Ammon's horn (tissue), 1 donor: Measurements from ENCODE around the gene SERPINB5.
"Not testable (repeated sequence)": the region's sequence is repeated elsewhere in the genome, so short reads cannot be mapped to it uniquely, and the experiment has no call there.

Experiments used
- DNase-seq: peaks from one replicate; pipeline ENCODE4 v3.0.0-alpha.2; 2016; ENCODE audit warnings: low spot score

SERPINB5 gene, protein sequence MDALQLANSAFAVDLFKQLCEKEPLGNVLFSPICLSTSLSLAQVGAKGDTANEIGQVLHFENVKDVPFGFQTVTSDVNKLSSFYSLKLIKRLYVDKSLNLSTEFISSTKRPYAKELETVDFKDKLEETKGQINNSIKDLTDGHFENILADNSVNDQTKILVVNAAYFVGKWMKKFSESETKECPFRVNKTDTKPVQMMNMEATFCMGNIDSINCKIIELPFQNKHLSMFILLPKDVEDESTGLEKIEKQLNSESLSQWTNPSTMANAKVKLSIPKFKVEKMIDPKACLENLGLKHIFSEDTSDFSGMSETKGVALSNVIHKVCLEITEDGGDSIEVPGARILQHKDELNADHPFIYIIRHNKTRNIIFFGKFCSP

DNA sequence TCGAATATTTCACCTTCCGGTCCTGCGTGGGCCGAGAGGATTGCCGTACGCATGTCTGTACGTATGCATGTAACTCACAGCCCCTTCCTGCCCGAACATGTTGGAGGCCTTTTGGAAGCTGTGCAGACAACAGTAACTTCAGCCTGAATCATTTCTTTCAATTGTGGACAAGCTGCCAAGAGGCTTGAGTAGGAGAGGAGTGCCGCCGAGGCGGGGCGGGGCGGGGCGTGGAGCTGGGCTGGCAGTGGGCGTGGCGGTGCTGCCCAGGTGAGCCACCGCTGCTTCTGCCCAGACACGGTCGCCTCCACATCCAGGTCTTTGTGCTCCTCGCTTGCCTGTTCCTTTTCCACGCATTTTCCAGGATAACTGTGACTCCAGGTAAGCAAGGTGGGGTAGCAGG is at the start of gene SERPINB5:
SERPINB5 (plus strand) TSS at position 291 of the 400 bp plus-strand sequence. CDS start 7,471 bp downstream, outside the sequence.
- DNase-seq, result no peak

DNA sequence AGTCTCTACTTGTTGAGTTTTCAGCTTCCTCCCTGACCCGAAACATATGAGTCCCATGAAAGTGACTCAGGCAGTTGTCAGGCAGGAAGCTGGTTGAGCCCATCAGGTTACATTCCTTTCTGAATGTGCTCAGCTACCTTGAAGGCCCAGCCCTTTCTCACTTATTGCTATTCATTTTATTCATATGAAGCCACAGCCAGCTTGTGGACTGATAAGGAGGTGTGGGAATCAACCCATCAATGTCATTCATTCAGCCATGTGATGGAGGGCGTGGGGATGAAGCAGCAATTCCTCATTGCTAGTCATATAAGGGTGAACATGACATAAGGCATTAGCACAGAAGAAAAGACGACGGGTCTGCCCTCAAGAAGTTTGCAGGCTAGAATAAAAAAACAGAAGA is 49.2 kb upstream of the SERPINB5 start:
- no peak for DNase-seq

DNA sequence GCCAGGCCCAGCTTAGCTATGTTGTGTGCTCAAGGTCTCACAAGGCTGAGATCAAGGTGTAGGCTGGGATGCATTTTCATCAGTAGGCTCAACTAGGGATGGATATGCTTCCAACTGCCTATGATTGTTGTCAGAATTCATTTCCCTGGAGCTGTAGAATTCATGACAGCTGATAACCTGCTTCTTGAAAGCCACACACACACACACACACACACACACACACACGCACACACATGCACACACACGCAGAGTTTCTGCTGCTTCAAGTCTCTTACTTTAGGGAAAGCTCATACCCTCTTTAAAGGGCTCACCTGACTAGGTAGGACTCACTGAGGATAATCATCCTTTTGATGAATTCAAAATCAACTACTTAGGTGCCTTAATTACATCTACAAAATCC is 46.2 kb upstream of the SERPINB5 start:
- DNase-seq, result no peak

DNA sequence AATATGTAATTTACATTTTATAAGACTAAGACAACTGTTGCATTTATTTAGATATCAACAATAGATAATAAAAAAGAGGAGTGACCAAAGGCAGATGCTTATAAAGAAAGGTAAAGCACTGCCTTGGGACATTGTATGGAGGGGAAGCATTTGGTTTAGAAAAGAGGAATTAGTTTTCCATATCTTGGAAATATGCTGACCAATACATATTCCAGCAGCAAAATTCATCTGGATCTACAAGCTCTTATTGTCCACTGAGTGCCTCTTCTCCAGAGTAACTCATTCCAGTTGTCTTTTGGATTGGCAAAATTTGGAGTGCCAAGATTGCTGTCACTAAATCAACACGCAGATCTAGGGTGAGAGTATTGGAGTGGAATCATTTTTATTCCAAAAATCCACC is 45.6 kb upstream of the SERPINB5 start:
- DNase-seq, result no peak

DNA sequence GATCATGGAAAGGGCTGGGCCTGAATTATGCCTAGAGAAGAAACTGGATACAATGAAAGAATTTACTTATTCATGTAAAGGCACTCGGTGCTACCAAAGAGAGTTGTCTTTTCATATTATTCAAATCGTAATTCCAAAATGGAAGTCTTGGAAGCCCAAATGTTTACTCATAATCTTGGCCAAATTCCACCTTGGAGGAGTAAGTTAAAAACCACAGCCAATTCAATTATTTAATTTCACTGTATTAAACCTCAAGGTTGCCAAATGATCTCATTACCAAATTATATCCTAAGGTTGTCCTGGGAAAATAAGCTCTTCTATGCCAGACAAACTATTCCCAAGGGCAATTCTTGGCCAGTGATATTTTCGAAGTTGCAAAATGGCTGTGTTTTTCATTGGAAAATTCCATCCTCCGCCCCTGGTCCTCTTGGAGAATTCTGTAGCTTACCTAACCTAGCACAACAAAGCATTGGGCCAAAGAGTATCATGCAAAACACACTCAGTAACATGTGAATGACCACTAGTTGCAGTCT is 43.4 kb upstream of the SERPINB5 start:
- DNase-seq, result no peak

DNA sequence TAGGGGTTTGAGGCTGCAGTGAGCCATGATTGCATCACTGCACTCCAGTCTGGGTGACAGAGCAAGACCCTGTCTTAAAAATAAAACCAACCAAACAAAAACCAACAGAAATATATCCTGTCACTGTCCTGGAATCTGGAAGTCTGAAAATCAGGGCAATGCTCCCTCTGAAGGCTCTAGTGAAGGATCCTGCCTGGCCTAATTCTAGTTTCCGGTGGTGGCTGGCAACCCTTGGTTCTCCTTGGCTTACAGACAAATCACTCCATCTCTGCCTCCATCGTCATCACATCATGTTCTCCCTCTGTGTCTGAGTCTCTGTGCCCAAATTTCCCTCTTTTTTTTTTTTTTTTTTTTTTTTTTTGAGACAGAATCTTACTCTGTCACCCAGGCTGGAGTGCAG is 38.6 kb upstream of the SERPINB5 start:
- DNase-seq, result no peak

DNA sequence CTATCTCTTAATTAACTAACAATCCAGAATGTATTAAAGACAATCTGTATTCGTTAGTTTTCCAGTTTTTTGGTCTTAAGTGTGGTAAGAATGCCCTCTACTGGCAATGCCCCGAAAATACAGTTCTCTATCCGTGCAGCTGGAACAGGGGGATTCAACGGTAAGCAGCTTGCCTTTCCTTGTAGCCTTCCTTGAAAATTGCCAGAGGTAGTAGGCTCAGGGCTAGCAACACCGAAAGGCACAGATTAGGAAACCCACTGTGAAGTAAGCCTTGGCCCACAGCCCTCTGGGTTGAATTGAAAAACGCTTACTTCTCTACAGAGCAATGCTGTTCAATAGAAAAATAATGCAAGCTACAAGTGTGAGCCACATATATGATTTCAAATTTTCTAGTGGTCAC is 37.4 kb upstream of the SERPINB5 start:
- peak; percentile 81 for DNase-seq

DNA sequence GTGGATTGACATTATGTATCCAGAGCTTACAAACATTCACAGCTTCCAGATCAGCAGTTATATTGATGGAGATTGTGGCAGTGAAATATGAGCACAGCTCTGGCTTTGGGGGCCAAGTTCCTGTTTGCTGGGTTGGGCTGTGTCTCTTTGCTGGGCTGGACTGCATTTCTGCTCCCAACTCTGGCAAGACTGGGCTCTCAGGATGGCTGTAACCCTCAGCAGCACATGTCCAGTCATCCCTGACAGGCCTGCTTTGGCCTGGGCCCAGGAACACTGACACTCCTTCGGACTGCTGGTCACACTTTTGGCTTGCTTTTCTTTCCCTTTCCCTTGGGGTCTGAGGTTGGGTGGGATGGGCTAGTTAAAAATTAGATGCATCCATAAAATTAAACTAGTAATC is 36.5 kb upstream of the SERPINB5 start:
- no peak for DNase-seq

DNA sequence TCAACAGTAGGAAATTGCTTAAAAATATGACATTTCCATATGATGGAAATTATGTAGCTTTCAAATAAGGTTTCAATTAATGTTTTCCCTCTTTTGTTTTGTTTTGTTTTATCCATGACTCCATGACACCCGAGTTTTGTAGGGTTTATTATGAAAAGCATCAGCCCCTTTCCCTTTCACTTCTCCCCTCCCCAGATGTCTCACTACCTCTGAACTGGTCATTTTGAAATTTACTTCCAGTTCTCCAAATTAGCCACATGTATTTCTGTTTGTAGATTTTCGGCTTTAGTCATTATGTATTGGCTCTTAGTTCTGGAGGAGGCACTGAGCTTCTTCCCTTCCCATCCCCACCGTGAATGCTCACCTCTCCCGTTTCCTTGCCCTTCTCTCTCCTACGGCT is 35.9 kb upstream of the SERPINB5 start:
- DNase-seq, result no peak

DNA sequence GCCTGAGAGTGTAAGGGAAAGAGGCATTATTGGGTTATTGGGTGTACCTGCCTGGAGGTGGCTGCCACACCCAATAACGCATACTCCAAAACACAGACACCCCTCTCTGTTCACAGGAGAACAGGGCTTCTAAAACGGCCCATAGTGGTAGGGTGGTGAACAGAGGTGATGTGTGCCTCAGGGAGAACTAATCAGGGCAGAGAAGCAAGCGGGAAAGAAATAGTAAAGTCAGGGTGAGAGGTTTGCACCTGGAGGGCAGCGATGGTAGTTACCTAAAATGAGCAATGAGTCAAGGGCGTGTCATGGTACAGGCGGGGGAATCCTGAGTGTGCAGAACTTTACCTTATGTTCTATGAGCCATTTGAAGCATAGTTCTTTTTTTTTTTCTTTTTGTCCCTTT is 32.9 kb upstream of the SERPINB5 start:
- DNase-seq, result no peak

DNA sequence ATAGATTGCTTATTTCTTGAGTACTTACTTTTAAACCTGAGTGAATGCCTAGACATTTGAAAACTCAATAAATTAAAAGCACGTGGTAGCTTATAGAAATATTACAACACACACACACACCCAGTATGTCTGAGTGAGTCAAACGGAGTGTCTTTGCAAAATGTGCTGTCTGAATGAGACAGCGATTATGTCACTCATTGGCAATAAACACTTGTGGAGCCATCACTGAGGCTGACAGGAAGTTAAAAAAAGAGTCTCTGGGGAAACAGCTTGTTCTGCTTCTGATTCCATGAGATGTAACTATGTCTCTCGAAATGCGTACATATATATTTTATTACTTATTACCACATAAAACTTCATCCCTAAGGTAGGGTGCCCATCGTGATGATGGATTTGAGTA is 32.2 kb upstream of the SERPINB5 start:
- peak; percentile 8 for DNase-seq

DNA sequence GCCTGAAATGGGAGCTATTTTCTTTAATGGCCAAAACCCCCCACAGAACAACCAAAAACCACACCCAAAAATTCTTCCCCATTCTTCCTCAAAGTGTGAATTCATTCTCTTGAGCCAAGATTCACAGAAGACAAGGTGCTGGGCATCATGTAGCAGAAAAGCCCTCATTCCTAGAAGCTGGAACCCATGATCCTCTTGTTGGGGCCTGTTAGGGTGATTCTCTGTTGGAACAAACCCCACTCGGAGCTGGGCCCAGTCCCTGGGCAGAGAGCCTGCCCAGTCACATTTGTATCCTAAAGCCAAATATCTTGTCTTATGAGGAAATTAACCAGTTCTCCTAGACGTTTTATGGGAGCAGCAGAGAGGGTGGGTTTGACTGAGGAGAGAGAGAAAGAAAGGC is 31.7 kb upstream of the SERPINB5 start:
- DNase-seq, result no peak

DNA sequence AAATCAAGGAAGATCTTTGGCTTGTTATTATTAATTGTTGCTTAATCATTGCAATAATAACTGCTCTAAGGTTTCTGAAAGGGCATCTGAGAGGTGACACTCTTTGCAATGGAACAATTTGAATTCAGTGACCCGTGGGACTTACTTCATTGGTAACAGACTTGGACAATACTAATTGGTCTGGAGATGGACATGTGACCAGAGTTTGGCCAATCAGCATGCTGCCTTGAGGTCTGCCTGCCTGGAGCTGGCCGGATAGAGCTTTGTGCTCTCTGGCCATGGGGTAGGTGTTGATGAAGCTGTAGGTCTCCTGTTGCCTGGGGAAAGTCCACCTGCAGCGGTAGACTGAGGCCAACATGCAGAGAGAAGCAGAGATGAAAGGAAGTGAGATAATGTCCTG is 30.5 kb upstream of the SERPINB5 start:
- no peak for DNase-seq

DNA sequence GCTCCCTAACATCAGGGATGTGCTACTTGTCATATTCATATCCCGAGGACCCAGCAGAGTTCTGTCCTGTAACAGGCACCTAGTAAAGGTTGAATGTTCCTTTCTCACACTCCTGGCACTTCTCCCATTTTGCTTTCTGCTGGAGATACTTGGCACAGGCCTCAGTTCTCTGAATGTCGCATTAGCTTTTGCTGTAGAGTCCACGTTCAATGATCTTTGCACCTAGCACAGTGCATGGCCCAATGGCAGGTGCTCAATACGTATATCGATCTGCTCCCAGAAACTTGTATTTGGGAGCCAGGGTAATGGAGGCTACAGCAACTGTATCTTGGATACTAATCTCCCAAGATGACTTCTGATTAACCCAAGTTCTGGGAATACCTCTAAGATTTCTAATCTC is 29.7 kb upstream of the SERPINB5 start:
- DNase-seq, result no peak

DNA sequence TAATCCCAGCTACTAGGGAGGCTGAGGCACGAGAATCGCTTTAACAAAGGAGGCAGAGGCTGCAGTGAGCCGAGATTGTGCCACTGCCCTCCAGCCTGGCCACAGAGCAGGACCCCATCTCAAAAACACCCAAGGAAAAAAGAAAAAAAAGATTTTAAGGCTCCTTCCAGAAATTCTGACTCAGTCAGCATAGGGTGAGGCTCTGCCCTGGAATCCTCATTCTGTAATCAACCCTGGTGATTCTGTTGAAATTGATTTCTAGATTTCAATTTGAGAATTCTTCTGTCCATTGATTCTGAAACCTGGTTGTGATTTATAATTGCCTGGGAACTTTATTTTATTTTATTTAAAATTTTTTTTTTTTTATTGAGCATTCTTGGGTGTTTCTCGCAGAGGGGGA is 27.3 kb upstream of the SERPINB5 start:
- DNase-seq, result no peak

DNA sequence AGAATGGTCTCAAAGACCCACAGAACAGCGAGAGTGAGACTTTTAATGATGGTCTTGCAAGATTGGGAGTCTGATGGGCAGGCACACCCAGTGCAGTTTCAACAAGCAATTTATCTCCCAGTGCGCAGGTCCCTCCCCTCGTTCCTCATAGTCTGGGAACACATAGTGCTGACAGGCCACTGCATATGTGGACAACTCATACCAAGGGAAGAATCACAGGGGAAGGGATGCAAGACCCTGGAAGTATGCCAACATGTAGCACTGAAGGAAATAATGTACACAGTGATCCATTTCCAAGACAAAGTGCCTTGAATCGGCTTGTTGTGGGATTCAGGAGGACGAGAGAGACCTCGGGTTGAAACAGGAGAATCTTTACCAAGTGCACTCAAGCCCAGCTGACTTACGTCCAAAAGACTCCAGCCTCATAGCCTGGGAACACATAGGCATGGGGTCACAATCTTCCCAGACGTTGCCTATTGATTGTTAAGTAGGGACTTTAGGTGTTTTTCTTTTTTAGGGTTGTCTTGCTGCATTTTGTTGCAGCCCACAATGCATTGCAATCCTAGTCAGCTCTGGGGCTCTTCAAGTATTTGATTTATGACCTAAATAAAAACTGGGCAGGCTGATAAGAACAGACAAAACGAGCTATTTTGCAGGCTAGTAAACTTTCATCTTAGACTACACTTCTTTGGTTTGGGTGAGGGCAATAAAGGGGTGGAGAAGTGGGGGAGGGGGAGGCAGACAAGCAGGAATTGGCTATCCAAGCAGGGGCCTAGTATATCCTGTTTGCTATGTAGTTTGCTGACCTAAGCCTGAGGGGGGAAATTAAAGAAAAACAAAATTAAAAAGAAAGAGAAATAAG is 24.7 kb upstream of the SERPINB5 start:
- no peak for DNase-seq

DNA sequence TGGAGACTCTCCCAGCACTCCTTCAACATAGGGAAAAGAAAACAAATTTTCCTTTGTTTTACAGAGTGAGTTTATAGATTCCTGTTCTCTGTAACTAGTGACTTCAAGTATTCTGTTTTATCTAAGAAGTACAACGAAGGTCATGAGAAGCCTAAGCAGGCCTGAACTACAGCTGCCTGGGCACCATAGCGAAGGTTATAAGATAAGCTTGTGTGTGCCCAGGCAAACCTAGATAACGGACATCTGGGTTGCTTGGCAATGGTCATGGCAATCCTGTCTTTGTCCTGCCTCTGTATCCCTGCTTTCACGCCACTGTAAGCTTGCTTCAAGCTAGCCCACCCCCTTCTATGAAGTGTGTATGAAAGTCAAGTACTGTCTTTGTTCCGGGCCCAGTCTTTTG is 24.0 kb upstream of the SERPINB5 start:
- not testable (repeated sequence) for DNase-seq

DNA sequence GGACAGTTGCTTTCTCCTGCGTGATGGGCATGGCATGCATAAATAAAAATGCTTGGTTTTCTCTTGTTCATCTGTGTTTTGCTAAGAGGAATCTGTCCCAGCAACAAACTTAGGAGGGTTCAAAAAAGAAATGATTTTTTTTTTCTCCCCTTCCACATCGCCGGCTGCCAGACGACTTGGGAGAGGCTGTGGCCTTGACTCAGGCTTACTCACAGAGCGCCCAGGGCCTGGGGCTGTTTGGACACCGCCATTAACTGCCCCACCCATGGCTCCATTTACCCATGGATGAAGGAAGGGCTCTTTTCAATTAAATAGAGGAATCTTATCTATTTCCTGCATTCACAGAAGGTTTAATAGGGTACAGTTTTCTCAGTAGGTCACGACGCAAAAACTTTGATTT is 22.3 kb upstream of the SERPINB5 start:
- DNase-seq, result no peak

DNA sequence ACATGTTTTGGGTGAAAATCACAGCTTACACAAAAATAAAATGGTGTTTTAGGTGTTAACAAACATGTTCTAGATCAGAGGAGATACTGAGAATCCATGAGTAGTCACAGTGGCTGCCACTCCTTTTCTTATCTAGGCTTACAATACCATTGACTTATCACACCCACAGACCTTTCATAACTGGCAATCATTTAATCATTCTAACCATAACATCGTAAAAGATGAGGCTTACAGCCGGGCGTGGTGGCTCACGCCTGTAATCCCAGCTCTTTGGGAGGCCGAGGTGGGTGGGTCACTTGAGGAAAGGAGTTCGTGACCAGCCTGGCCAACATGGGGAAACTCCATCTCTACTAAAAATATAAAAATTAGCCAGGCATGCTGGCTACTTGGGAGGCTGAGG is 18.8 kb upstream of the SERPINB5 start:
- no peak for DNase-seq

DNA sequence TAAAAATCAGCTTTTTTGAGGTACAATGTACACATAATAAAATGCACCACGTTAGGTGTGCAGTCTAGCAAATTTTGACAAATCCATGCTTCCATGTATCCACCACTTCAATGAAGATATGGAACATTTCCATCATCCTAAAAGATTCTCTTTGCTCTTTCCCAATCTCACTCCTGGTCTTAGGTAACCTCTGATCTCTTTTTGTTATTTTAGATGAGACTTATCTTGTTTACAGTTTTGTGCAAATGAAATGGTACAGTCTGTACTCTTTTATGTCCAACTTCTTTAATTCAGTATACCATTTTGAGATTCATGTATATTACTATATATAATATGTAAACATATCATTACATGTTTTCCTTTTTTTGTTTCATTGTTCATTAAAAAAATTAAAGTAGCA is 16.3 kb upstream of the SERPINB5 start:
- DNase-seq, result no peak

DNA sequence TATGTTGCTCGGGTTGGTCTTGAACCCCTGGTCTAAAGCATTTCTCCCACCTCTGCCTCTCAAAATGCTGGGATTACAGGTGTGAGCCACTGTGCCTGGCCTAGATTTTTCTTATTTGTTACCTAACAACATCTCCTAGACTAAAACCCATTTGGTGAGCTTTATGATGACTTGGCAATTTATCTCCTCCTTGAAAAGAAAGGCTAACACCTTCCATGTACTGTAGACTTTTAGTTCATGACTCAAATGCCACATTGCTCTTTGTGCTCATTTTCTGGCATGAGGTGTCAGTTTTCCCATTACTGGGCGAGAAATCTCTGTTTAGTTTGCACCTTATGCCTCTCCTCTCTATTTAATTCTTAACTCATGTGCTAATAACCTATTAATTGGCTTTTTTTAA is 12.3 kb upstream of the SERPINB5 start:
- DNase-seq, result no peak

DNA sequence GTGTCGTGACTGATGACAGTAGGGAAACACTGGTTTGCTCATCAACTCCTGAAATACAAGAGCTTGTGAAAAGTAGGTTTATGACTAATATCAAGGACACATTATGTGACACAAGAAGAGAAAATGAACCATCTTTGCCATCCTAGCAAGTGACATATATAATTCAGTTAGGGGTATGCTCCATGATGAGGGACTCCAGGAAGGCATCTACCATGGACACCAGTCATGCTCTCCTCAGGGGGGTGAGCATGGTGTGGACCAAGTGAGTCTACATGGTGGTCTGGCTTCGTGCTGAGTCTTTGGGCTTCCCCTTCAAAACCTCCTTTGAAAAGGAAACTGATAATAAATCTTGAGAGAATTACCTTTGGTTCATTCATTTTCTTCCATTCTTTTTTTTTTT is 11.7 kb upstream of the SERPINB5 start:
- DNase-seq, result no peak

DNA sequence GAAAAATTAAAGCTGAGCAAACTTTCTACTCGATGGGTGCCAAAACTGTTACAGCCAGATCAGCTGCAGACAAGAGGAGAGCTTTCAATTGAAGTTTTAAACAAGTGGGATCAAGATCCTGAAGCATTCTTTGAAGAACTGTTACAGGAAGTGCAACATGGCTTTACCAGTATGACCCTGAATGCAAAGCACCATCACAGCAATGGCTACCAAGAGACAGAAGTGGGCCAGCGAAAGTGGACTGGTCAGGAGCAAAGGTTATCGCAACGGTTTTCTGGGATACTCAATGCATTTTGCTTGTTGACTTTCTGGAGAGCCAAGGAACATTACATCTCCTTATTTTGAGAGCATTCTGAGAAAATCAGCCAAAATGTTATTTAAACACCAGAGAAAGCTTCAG is 9.1 kb upstream of the SERPINB5 start:
- DNase-seq, result no peak
